ENCODE results near the gene TMEM258. TPM values are rescaled to one million over a fixed set of nuclear protein-coding genes. Genes with fewer than 3 reads are reported as not detected.

TMEM258 gene
- polyA plus RNA-seq, 1 of the 3 experiments (the other 2 are of a cell fraction): 454 TPM

GRCh38 chr11:61753672-61754071, 38.7 kb downstream of the TMEM258 start (continued):
- TF ChIP-seq MEF2A (IDR thresholded peaks at IDR 0.05; ENCODE audit: borderline replicate concordance, low read depth) (no peak), TEAD4 (IDR thresholded peaks at IDR 0.05; ENCODE audit: borderline replicate concordance, insufficient read depth) (no peak), FOSL2 (IDR thresholded peaks at IDR 0.05; ENCODE audit: borderline replicate concordance, low read depth) (no peak), NFIC (IDR thresholded peaks at IDR 0.05; ENCODE audit: borderline replicate concordance) (no peak), TCF12 (IDR thresholded peaks at IDR 0.05) (no peak), TAF1 (IDR thresholded peaks at IDR 0.05; ENCODE audit: borderline replicate concordance, low read depth, low read length) (no peak), RCOR1 (IDR thresholded peaks at IDR 0.05; ENCODE audit: low read length) (no peak), SIN3A (IDR thresholded peaks at IDR 0.05; ENCODE audit: borderline replicate concordance, low read depth, low read length) (no peak)

- TF ChIP-seq FOXM1 (IDR thresholded peaks at IDR 0.05; ENCODE audit: low read depth): no peak
- no peak for TF ChIP-seq EP300 (IDR thresholded peaks at IDR 0.05; ENCODE audit: borderline replicate concordance in 1 of 2, low read depth in 1 of 2, low read length in 1 of 2)
- TF ChIP-seq USF2 (IDR thresholded peaks at IDR 0.05; ENCODE audit: borderline replicate concordance, low read depth, low read length): no peak
- no peak for TF ChIP-seq SMC3 (IDR thresholded peaks at IDR 0.05; ENCODE audit: low read depth, low read length)
- TF ChIP-seq MXI1 (IDR thresholded peaks at IDR 0.05; ENCODE audit: low read depth, low read length): no peak
- no peak for TF ChIP-seq IRF3 (IDR thresholded peaks at IDR 0.05; ENCODE audit: low read depth, low read length)
- no peak for TF ChIP-seq TAF1 (IDR thresholded peaks at IDR 0.05; ENCODE audit: borderline replicate concordance, low read depth, low read length)
- TF ChIP-seq GABPA (IDR thresholded peaks at IDR 0.05; ENCODE audit: low read depth): no peak
- TF ChIP-seq FOSL2 (IDR thresholded peaks at IDR 0.05; ENCODE audit: borderline replicate concordance, low read depth): no peak
- no peak for TF ChIP-seq TCF12 (IDR thresholded peaks at IDR 0.05)
- no peak for TF ChIP-seq NFIC (IDR thresholded peaks at IDR 0.05; ENCODE audit: borderline replicate concordance)
- POLR2A ChIA-PET: no interaction called here
- H3K27ac ChIP-seq (ENCODE audit: low read depth in 2 of 2, low read length in 1 of 2): no peak overlapping the region
- H3K27me3 ChIP-seq (ENCODE audit: insufficient read depth): no peaks in the 10 kb centered on the region
- H2AFZ ChIP-seq (ENCODE audit: low read depth): peak overlapping the region; percentile 95
- no peaks in the 10 kb centered on the region for H4K20me1 ChIP-seq (ENCODE audit: insufficient read depth)
- H3K36me3 ChIP-seq (replicated peaks in 1 of 2; ENCODE audit: control insufficient read depth in 1 of 2, insufficient read depth in 2 of 2, low read length in 1 of 2): no peaks in the 10 kb centered on the region
- CTCF ChIA-PET: interaction anchor here (0.6 to 8.1 kb wide), 15 partner anchors 9 to 175 kb away, joined by 3 to 81 read pairs (median 4); partner anchors contain the start of genes FEN1 and TMEM258
- peak overlapping the region; percentile 86 for H3K4me2 ChIP-seq
- no peaks in the 10 kb centered on the region for H3K9me3 ChIP-seq
- no peak for DNase-seq
- peaks cover 9 to 12% of the 10 kb centered on the region in 2 experiments; a peak in 2 of 4 replicates for H3K4me1 ChIP-seq (ENCODE audit: control insufficient read depth in 1 of 2, insufficient read depth in 2 of 2, low read depth in 1 of 2, low read length in 1 of 2)
- H3K79me2 ChIP-seq (ENCODE audit: insufficient read depth): no peaks in the 10 kb centered on the region
- no peaks in the 10 kb centered on the region for H3F3A ChIP-seq (replicated peaks; ENCODE audit: insufficient read depth)
- H3K9ac ChIP-seq: peak overlapping the region; percentile 63
- no peaks in the 10 kb centered on the region for H3K9me2 ChIP-seq
- peak overlapping the region; percentile 52 to 64 for H3K4me3 ChIP-seq (ENCODE audit: low read depth in 2 of 2, low read length in 1 of 2)
- 44% methylated on average over 16 of the region's 17 CpGs for WGBS (ENCODE audit: low lambda C conversion rate)
Observed at GRCh38 chr11:61752925-61753521, 39.4 kb downstream of the TMEM258 start.

Measured in SK-N-SH (cell line).